H9 (cell line): ENCODE results near the gene SPRED3. TPM values are rescaled to one million over a fixed set of nuclear protein-coding genes. Genes with fewer than 3 reads are reported as not detected.

Source experiments
- DNase-seq: peaks from one replicate; pipeline ENCODE4 v3.0.0-alpha.2; 2017
- H2AFZ ChIP-seq: one replicate; pipeline ENCODE4 v1.6.1; 2013; ENCODE audit warnings: mild to moderate bottlenecking, low read length, control low read depth, moderate library complexity
- H2AK5ac ChIP-seq: 2 replicates; pipeline ENCODE4 v1.6.1; 2013; ENCODE audit warnings: low read length, control low read depth, mixed read lengths; ENCODE audit not compliant: insufficient read length
- H2BK120ac ChIP-seq: one replicate; pipeline ENCODE4 v1.6.1; 2013; ENCODE audit warnings: low read depth, mild to moderate bottlenecking, low read length, control low read depth, inconsistent platforms; ENCODE audit not compliant: poor library complexity, severe bottlenecking
- H2BK12ac ChIP-seq: 2 replicates; pipeline ENCODE4 v1.6.1; 2013; ENCODE audit warnings: low read length, control low read depth, mixed read lengths, low read depth; ENCODE audit not compliant: insufficient read length
- H2BK15ac ChIP-seq: 2 replicates; pipeline ENCODE4 v1.6.1; 2013; ENCODE audit warnings: low read depth, low read length, control low read depth
- H2BK20ac ChIP-seq: one replicate; pipeline ENCODE4 v1.6.1; 2013; ENCODE audit warnings: low read depth, mild to moderate bottlenecking, low read length, control low read depth, inconsistent platforms; ENCODE audit not compliant: poor library complexity, severe bottlenecking
- H2BK5ac ChIP-seq: 2 replicates; pipeline ENCODE4 v1.6.1; 2013; ENCODE audit warnings: low read length, control low read depth, mixed read lengths; ENCODE audit not compliant: insufficient read length
- H3K14ac ChIP-seq: 2 replicates; pipeline ENCODE4 v1.6.1; 2013; ENCODE audit warnings: low read length, control low read depth; ENCODE audit not compliant: insufficient read depth
- H3K18ac ChIP-seq: 2 replicates; pipeline ENCODE4 v1.6.1; 2013; ENCODE audit warnings: low read depth, mild to moderate bottlenecking, mixed read lengths, low read length, control low read depth; ENCODE audit not compliant: insufficient read length
- H3K23ac ChIP-seq: 2 replicates; pipeline ENCODE4 v1.6.1; 2013; ENCODE audit warnings: low read length, control low read depth, mixed read lengths, low read depth; ENCODE audit not compliant: insufficient read length
- H3K23me2 ChIP-seq: 2 replicates; pipeline ENCODE4 v1.6.1; 2013; ENCODE audit warnings: low read depth, mild to moderate bottlenecking, mixed read lengths, low read length, control low read depth; ENCODE audit not compliant: insufficient read length, poor library complexity, severe bottlenecking
- H3K27ac ChIP-seq: 2 replicates; pipeline ENCODE4 v1.5.1; 2013; ENCODE audit warnings: low read length, control low read depth, mixed read lengths, low read depth; ENCODE audit not compliant: insufficient read length
- H3K27me3 ChIP-seq: 2 replicates; pipeline ENCODE4 v1.6.1; 2013; ENCODE audit warnings: low read length, control low read depth, inconsistent platforms; ENCODE audit not compliant: insufficient read depth
- H3K4ac ChIP-seq: 2 replicates; pipeline ENCODE4 v1.6.1; 2013; ENCODE audit warnings: low read depth, mild to moderate bottlenecking, control low read depth, inconsistent platforms, low read length, moderate library complexity
- H3K4me1 ChIP-seq: 2 replicates; pipeline ENCODE4 v1.6.1; 2013; ENCODE audit warnings: low read length, control low read depth, inconsistent platforms; ENCODE audit not compliant: insufficient read depth
- H3K4me2 ChIP-seq: 2 replicates; pipeline ENCODE4 v1.6.1; 2013; ENCODE audit warnings: low read length, control low read depth, mixed read lengths; ENCODE audit not compliant: insufficient read length, insufficient read depth
- H3K56ac ChIP-seq: 2 replicates; pipeline ENCODE4 v1.6.1; 2013; ENCODE audit warnings: low read depth, mild to moderate bottlenecking, mixed read lengths, low read length, control low read depth; ENCODE audit not compliant: insufficient read length
- H3K79me1 ChIP-seq: 2 replicates; pipeline ENCODE4 v1.6.1; 2013; ENCODE audit warnings: low read depth, mild to moderate bottlenecking, moderate library complexity, low read length, control low read depth, inconsistent platforms; ENCODE audit not compliant: insufficient read depth, poor library complexity, severe bottlenecking
- H3K79me2 ChIP-seq: 2 replicates; pipeline ENCODE4 v1.6.1; 2013; ENCODE audit warnings: low read length, control low read depth, inconsistent platforms; ENCODE audit not compliant: insufficient read depth
- H3K9ac ChIP-seq: 2 replicates; pipeline ENCODE4 v1.6.1; 2013; ENCODE audit warnings: low read length, control low read depth, mixed read lengths; ENCODE audit not compliant: insufficient read length; ENCODE audit errors: extremely low read depth
- H3K9me3 ChIP-seq: one replicate; pipeline ENCODE4 v1.6.1; 2013; ENCODE audit warnings: low read depth, low read length, inconsistent platforms; ENCODE audit not compliant: control insufficient read depth
- H3T11ph ChIP-seq: one replicate; pipeline ENCODE4 v1.6.1; 2013; ENCODE audit warnings: mild to moderate bottlenecking, low read length, control low read depth, inconsistent platforms
- H4K20me1 ChIP-seq: one replicate; pipeline ENCODE4 v1.6.1; 2013; ENCODE audit not compliant: control insufficient read depth, insufficient read length, insufficient read depth
- H4K5ac ChIP-seq: 2 replicates; pipeline ENCODE4 v1.6.1; 2013; ENCODE audit warnings: low read depth, mild to moderate bottlenecking, mixed read lengths, low read length, control low read depth; ENCODE audit not compliant: insufficient read length
- H4K8ac ChIP-seq: replicated peaks from 2 replicates; pipeline ENCODE4 v1.6.1; 2013; ENCODE audit warnings: low read length, control low read depth, mixed read lengths, low read depth; ENCODE audit not compliant: insufficient read length
- H4K91ac ChIP-seq: 2 replicates; pipeline ENCODE4 v1.6.1; 2013; ENCODE audit warnings: low read depth, mild to moderate bottlenecking, moderate library complexity, mixed read lengths, low read length, control low read depth; ENCODE audit not compliant: insufficient read length
- H3K27ac Mint-ChIP-seq, 3 experiments: 2 replicates in 2 of 3; 3 replicates in 1 of 3; pipeline ENCODE4 v1.8.0; 2020 to 2021; ENCODE audit warnings: mixed read lengths in 3 of 3, mild to moderate bottlenecking in 1 of 3, moderate library complexity in 1 of 3
- H3K27me3 Mint-ChIP-seq: 2 replicates; pipeline ENCODE4 v1.8.0; 2021; ENCODE audit warnings: low read depth, mild to moderate bottlenecking, moderate library complexity, mixed read lengths
- H3K36me3 Mint-ChIP-seq, 3 experiments: 2 replicates in 2 of 3; 3 replicates in 1 of 3; pipeline ENCODE4 v1.8.0; 2020 to 2021; ENCODE audit warnings: low read depth in 3 of 3, mixed read lengths in 3 of 3; ENCODE audit not compliant: insufficient read depth in 1 of 3
- H3K4me1 Mint-ChIP-seq, 2 experiments: 2 replicates each; pipeline ENCODE4 v1.8.0; 2020; ENCODE audit warnings: mixed read lengths in 2 of 2
- H3K4me3 Mint-ChIP-seq, 2 experiments: 2 replicates in 1 of 2; 3 replicates in 1 of 2; pipeline ENCODE4 v1.8.0; 2020 to 2021; ENCODE audit warnings: mild to moderate bottlenecking in 2 of 2, mixed read lengths in 2 of 2, moderate library complexity in 1 of 2
- H3K9me3 Mint-ChIP-seq, 2 experiments: 2 replicates in 1 of 2; 3 replicates in 1 of 2; pipeline ENCODE4 v1.8.0; 2020; ENCODE audit warnings: mild to moderate bottlenecking in 2 of 2, mixed read lengths in 2 of 2, moderate library complexity in 1 of 2
- WGBS: extraction: QIAGEN DNeasy Blood & Tissue Kit; methylation state at CpG from one replicate; pipeline ENCODE4 v1.1.7; 2013; ENCODE audit warnings: missing lambda C conversion rate, low lambda C conversion rate, mixed read lengths; ENCODE audit not compliant: insufficient read length; ENCODE audit errors: extremely low coverage; 5-methylcytosine and 5-hydroxymethylcytosine counted together
- total RNA-seq: library from RNA; stranded (reverse); gene quantifications from 2 replicates; pipeline ENCODE4 v1.2.1, GENCODE V29; 2021
- TF ChIP-seq, protein P1 (sequence below): fragments of 200-600 bp; sonication (generic); conservative IDR thresholded peaks from 3 replicates; pipeline ENCODE4 v1.8.0; 2021; ENCODE audit warnings: antibody characterized with exemption, mild to moderate bottlenecking

Gene SPRED3
- total RNA-seq, 1 experiment from 2014 or later: 16.4 TPM

DNA sequence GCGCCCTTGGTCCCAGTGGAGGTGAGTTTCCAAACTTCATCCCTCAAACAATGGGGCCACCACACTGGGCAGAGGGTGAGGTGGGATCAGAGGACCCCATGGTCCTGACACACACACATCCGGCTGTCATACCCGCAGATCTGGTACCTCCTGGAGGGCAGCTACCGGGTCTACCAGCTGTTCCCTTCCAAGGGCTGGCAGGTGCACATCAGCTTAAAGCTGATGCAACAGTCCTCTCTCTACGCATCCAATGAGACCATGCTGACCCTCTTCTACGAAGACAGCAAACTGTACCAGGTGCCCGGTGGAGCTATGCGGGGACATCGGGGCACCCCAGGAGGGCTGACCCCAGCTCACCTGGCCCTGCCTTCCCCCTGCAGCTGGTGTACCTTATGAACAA lies 28.1 kb upstream of the SPRED3 start:
- Histone ChIP-seq H3K27me3 (peaks cover 14% of the 10 kb centered on the region; the same call in 1 of the 2 replicates), H4K8ac (no peak overlapping the region), H3K4me2 (no peak overlapping the region), H3K4me1 (no peaks in the 10 kb centered on the region), H3K79me1 (no peaks in the 10 kb centered on the region), H3T11ph (no peak overlapping the region), H3K9me3 (no peaks in the 10 kb centered on the region), H4K20me1 (no peaks in the 10 kb centered on the region), H2BK15ac (no peak overlapping the region), H2BK12ac (no peak overlapping the region), H3K27ac (no peak overlapping the region), H3K9ac (no peak overlapping the region), H2BK20ac (no peak overlapping the region), H2AK5ac (no peak overlapping the region), H2BK5ac (no peak overlapping the region), H2AFZ (no peak overlapping the region), H3K56ac (no peak overlapping the region), H3K23ac (no peak overlapping the region), H3K23me2 (peaks cover 6% of the 10 kb centered on the region), H3K79me2 (no peaks in the 10 kb centered on the region), H4K5ac (no peak overlapping the region), H2BK120ac (no peak overlapping the region), H3K14ac (no peak overlapping the region), H3K4ac (no peak overlapping the region), H3K18ac (no peak overlapping the region), H4K91ac (no peak overlapping the region)
- WGBS: no CpG with 5 or more reads among the region's 9 CpGs
- peaks cover 4 to 8% of the 10 kb centered on the region in 2 experiments; a peak in 2 of 5 replicates for H3K9me3 Mint-ChIP-seq
- TF ChIP-seq, protein P1, sequence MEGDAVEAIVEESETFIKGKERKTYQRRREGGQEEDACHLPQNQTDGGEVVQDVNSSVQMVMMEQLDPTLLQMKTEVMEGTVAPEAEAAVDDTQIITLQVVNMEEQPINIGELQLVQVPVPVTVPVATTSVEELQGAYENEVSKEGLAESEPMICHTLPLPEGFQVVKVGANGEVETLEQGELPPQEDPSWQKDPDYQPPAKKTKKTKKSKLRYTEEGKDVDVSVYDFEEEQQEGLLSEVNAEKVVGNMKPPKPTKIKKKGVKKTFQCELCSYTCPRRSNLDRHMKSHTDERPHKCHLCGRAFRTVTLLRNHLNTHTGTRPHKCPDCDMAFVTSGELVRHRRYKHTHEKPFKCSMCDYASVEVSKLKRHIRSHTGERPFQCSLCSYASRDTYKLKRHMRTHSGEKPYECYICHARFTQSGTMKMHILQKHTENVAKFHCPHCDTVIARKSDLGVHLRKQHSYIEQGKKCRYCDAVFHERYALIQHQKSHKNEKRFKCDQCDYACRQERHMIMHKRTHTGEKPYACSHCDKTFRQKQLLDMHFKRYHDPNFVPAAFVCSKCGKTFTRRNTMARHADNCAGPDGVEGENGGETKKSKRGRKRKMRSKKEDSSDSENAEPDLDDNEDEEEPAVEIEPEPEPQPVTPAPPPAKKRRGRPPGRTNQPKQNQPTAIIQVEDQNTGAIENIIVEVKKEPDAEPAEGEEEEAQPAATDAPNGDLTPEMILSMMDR: no peak
- DNase-seq: no peak
- H3K4me3 Mint-ChIP-seq: peak overlapping the region; percentile 83 to 92; a peak in 4 of 5 replicates
- H3K27me3 Mint-ChIP-seq: peaks cover 73% of the 10 kb centered on the region
- peaks cover 10 to 16% of the 10 kb centered on the region in 2 experiments for H3K4me1 Mint-ChIP-seq
- H3K27ac Mint-ChIP-seq: no peak overlapping the region
- peaks cover 0 to 4% (median 0%) of the 10 kb centered on the region in 3 experiments; a peak in 3 of 7 replicates for H3K36me3 Mint-ChIP-seq
